Stimulated activated CD4-positive, alpha-beta T cell treated with anti-CD3 and anti-CD28 coated beads, Interleukin-2, amount 100 ng/mL, for 4 hours (primary cell): ENCODE results near the gene PKP1.

Experiments used
- DNase-seq: peaks from one replicate; pipeline ENCODE4 v3.0.0-alpha.2; 2020; ENCODE audit warnings: low read depth

Gene PKP1

DNA sequence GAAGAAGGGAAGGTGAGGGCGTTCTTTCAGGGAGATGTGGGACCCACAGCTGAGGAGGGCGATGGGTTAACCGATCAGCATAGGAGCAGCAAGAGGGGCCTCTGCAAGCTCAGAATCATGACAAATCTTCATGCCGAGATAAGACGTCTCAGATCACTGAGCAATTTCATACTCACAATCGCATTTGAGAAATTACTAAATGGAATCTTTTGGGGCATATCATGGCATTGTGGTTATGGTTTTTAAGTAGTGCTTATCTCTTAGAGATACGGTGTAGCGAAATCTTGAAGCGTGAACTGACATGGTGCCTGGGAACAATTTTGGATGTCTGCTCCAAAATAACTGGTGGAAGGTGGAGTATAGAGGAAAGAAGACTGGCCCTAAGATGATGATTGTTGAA, 88.0 kb downstream of the PKP1 start:
- no peak for DNase-seq

DNA sequence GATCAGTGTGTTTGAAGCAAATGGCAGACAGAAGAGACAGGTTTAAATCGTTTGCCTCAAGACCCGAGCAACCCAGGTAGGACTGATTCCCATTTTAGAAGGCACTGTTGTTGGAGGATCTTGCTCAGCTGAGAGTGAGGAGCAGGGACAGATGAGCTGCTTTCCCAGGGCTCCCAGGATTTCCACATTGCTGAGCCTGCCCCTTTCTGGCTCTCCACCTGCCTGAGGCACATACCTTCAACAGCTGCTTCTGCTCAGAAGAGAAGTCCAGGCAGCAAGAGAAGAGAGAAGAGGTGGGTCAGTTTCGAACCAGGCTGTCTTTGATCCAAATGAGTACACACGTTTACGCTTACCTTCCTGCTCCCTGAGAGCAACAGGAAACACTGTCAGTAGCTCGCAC, 88.5 kb downstream of the PKP1 start:
- no peak for DNase-seq

DNA sequence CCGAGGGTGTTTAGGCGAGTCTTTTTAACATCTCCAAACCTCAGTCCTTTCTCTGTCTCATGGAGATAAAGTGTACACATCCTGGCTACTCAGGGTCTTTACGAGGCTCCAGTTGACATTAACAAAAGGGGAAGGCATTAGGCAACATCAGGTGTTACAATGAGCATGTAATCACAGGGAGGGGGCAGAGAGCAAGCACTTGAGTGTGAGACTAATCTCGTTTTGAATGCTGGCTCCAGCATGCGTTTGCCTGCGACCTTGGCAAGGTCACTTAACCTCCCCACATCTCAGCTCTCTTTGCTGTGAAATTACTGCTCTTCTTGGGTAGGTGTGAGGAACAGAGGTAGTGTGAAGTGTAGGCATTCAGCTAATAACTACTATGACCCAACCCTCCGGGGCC, 91.1 kb downstream of the PKP1 start:
- DNase-seq: no peak

DNA sequence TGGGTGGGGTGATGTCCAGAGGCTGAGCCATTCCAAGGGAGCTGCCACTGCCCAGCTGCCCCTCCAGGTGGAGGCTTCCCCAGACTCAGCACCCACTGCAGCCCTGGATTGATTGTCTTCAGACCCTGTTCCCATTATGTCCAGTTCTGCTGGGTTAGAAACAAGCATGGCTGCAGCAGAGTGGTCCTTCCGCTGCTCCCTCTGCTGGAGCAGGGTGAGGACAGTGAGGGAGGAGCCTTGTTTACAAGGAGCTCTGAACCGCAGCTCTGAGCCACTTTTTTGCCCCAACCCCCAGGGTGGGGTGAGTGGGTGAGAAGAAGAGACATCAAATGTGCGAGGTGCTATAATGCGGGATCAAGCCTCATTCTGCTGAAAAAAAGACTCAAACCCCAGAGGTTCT, 91.9 kb downstream of the PKP1 start:
- DNase-seq: no peak

DNA sequence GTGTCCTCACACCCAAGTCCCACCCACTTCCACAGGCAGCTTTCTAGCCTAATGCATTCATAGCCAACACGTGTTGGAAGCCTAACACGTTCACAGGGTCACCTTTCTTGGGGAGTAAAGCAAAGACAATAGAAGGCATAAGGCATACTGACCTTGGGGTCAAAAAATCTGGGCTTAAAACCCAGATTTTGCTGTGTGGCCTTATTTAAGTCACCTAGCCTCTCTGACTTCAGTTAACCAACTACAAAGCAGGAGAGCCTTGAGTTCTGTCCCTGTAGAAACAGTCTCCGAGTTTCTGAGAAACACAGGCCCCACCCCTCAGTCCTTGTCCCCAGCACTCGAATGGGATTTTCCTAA, 92.8 kb downstream of the PKP1 start:
- no peak for DNase-seq

DNA sequence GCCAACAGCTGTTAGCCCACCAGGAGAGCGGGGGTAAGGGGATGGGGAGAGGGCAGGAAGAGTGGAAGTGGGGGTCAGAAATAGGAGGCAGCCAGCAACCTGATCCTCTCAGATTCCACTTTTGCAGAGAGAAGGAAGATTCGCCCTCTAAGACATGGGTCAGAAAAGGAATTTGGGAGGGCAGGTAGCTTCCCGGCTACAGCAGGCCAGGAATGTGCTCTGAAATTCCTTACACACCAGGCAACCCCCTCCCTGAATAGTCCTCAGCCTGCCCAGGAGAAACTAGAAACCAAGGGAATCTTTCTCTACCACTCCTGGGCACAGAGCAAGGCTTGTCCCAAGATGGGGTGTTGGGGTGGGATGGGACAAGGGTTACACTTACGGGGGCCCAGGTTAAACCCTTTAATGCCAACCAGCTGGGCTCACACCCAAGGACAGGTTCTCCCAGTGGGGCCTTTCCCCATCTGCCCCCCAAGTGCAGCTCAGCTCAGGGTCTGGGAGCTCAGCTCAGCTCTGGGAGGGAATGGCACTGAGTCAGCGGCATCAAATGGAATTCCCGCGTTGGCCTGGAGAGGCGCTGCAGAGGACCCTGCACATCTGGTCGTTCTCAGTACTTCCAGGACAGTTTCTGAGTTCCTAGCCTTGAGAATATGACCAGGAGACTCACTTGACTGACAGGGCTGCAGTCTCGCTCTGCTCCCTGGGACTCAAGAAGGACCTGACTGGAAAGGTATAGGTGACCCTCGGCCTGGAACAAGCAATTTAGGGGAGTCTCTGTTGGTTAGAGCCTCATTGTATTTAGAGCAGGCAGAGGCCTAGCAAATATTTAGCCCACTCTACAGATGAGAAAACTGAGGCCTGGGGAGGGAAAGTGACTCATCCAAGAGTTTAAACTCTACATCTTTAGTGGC, 93.4 kb downstream of the PKP1 start:
- no peak for DNase-seq

DNA sequence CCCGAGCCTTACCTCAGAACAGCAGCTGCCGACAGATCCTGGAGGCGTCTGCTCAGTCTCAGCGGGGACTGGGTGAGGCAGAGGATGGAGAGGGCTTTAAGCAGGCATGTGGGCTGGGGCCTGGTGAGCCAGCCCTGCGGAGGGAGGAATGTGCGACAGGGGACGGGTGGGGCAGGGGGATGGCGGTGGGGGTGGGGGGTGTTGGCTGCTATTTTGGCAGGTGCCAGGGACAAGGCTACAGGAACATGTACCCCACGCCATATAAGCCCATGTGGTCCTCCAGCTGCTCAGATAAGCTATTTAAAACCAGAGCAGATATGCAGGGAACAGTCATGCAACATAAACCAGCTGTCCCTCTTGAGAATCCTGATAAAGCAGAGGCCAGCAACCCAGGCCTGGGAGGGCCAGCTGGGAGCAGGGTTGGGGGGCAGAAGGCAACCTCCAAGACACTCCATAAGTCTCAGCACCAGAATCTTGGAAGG, 94.3 kb downstream of the PKP1 start, which contains the start of gene TNNT2:
TNNT2 (minus strand) TSS at position 70 of the 482 bp plus-strand sequence. CDS start 4,426 bp downstream, outside the sequence.
- no peak for DNase-seq

DNA sequence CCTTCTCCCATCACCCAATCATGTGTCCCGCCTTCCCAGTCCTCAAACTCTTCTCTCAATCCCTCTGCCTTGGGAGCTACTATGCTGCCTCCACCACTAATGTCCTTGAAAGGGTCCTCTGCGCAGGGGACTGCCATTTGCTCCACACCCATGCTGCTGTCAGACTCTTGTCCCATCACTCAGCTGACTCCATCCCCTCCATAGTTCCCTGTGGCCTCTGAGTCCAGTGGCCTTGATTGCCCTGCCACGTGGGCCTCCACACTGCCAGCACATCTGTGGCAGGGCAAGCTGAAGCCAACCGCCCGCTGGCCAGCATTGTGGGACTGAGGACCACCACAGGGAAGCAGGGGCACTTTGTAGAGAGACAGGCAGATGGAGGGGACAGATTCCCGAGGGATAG, 95.5 kb downstream of the PKP1 start:
- DNase-seq: no peak

DNA sequence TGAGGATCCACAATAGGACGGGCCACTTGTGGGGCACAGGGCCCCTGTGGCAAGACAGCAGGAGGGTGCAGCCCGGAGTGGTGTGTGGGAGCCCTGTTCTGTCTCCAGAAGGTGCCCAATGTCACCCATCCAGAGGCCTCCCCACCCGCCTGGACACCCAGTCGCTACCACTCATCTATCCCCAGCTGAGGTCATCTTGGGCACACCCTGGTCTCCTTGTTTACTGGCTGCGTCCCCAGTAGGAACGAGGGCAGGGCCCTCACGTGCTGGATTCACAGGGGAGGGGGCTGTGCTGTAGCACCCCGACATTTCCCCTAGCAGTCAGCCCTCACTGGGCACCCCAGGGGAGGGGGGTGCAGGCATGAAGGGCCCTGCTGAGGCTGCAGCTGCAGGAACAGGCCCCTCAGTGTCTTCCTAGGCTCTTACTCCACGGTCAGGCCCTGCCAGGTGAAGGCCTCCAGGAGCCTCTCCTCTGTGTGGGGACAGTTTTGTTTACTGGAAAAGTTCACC, 96.5 kb downstream of the PKP1 start:
- no peak for DNase-seq

DNA sequence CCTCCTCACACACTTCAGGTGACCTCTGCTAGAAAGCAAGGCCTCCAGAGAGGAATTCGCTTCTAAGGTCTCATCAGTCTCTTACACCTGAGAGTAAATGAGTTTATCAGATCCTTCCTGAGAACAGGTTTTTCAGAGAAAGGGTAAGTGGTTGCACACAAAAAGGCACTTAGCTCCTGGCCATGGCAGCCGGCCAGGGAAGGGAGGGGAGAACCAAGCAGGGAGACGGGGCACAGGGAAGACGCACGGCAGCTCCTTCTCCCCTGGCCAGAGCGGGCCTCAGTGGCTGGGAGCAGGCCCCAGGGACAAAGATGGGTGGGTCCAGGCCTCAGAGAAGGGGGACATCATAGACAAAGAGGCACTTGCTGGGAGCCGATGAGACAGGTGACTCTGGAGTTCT, 97.8 kb downstream of the PKP1 start:
- DNase-seq: no peak
